ENCODE measurements around the gene IL16.

- TF ChIP-seq CTCF (IDR thresholded peaks at IDR 0.05) (no peak), ZFX (IDR thresholded peaks at IDR 0.05; ENCODE audit: borderline replicate concordance) (no peak)
Measured at GRCh38 chr15:81227716-81228115, 31.0 kb downstream of the IL16 start.

Data from 22Rv1 (cell line).